HCT116 (cell line): ENCODE data around the gene PM20D1. TPM values are rescaled to one million over a fixed set of nuclear protein-coding genes. Genes with fewer than 3 reads are reported as not detected.

ENCODE experiments used
- ATAC-seq: fragments of 200-7000 bp; cut with Tn5 transposase; 2 replicates; pipeline ENCODE4 v1.9.1; 2020; ENCODE audit warnings: mild to moderate bottlenecking, moderate library complexity
- BruUV-seq: library from RNA; stranded (reverse); fragments of 400-500 nt; replicated peaks from 2 replicates; lab custom pipeline; 2021; lab: Mats Ljungman, UMichigan
- CTCF ChIA-PET: fragments of 300-600 bp; sonication (Branson Sonifier 250); formaldehyde crosslinking; loops from one replicate; lab custom pipeline; 2021; ENCODE audit warnings: antibody characterized with exemption; lab: Charles Lee
- POLR2A ChIA-PET: fragments of 300-600, 350-600 bp; sonication (Branson Sonifier 250); formaldehyde crosslinking; loops from one replicate; lab custom pipeline; 2021; ENCODE audit warnings: antibody characterized with exemption; lab: Charles Lee
- RAD21 ChIA-PET, 2 experiments: fragments of 300-600 bp; sonication (Branson Sonifier 250); formaldehyde crosslinking; loops; one replicate each; lab custom pipeline; 2023; ENCODE audit warnings: low total read pairs in 2 of 2; ENCODE audit not compliant: uncharacterized antibody in 2 of 2, unreplicated experiment in 2 of 2, low non-redundant PET in 1 of 2; lab: Charles Lee
- DNase-seq: peaks from one replicate; pipeline ENCODE4 v3.0.0-alpha.2; 2010; ENCODE audit warnings: low read depth, low spot score
- H2AFZ ChIP-seq: fragments of 200-600 bp; shearing (Covaris generic), sonication (generic); 2 replicates; pipeline ENCODE4 v1.6.1; 2017; ENCODE audit warnings: low read depth, mixed run types, mixed read lengths, antibody characterized with exemption, low read length; ENCODE audit not compliant: poor library complexity, severe bottlenecking
- H3K27ac ChIP-seq: 2 replicates; pipeline ENCODE4 v1.5.1; 2012; ENCODE audit warnings: low read depth, low read length
- H3K27me3 ChIP-seq: fragments of 200-600 bp; sonication (generic); 2 replicates; pipeline ENCODE4 v1.6.1; 2016; ENCODE audit warnings: mixed run types, low read length, mixed read lengths; ENCODE audit not compliant: insufficient read depth
- H3K36me3 ChIP-seq, 2 experiments: fragments of 200-500 bp in 1 of 2; fragments of 200-600 bp in 1 of 2; sonication (Bioruptor generic) in 1 of 2; sonication (generic) in 1 of 2; 2 replicates each; pipeline versions ENCODE4 v1.5.1 to v1.6.1; 2014 to 2016; ENCODE audit warnings: low read length in 2 of 2, inconsistent platforms in 1 of 2, mixed read lengths in 1 of 2, mixed run types in 1 of 2; ENCODE audit not compliant: insufficient read depth in 2 of 2, control insufficient read depth in 1 of 2
- H3K4me1 ChIP-seq, 2 experiments: fragments of 200-600 bp in 1 of 2; sonication (generic) in 1 of 2; 2 replicates each; pipeline versions ENCODE4 v1.5.1 to v1.6.1; 2012 to 2017; ENCODE audit warnings: low read length in 2 of 2, inconsistent platforms in 1 of 2, mild to moderate bottlenecking in 1 of 2, mixed read lengths in 1 of 2, mixed run types in 1 of 2, moderate library complexity in 1 of 2; ENCODE audit not compliant: insufficient read depth in 2 of 2, control insufficient read depth in 1 of 2
- H3K4me2 ChIP-seq: fragments of 200-600 bp; sonication (generic); 2 replicates; pipeline ENCODE4 v1.6.1; 2017; ENCODE audit warnings: mixed run types, low read length, mixed read lengths
- H3K4me3 ChIP-seq, 2 experiments: fragments of 200-600 bp in 1 of 2; sonication (generic) in 1 of 2; replicated peaks in 1 of 2; 2 replicates each; pipeline ENCODE4 v1.5.1; 2011 to 2016; ENCODE audit warnings: low read length in 2 of 2, control low read depth in 1 of 2, low read depth in 1 of 2, mild to moderate bottlenecking in 1 of 2, mixed read lengths in 1 of 2, mixed run types in 1 of 2
- H3K79me2 ChIP-seq: fragments of 200-600 bp; sonication (generic); 2 replicates; pipeline ENCODE4 v1.6.1; 2017; ENCODE audit warnings: mild to moderate bottlenecking, mixed run types, low read length, moderate library complexity, mixed read lengths; ENCODE audit not compliant: insufficient read depth
- H3K9ac ChIP-seq: fragments of 200-600 bp; sonication (generic); 2 replicates; pipeline ENCODE4 v1.6.1; 2016; ENCODE audit warnings: low read length, mixed read lengths
- H3K9me2 ChIP-seq: fragments of 200-600 bp; sonication (generic), shearing (Covaris generic); 2 replicates; pipeline ENCODE4 v1.6.1; 2017; ENCODE audit warnings: mixed run types, mild to moderate bottlenecking, moderate library complexity; ENCODE audit not compliant: insufficient read depth
- H3K9me3 ChIP-seq, 2 experiments: fragments of 200-500 bp in 1 of 2; fragments of 200-600 bp in 1 of 2; sonication (Bioruptor generic) in 1 of 2; sonication (generic) in 1 of 2; 2 replicates each; pipeline ENCODE4 v1.6.1; 2014 to 2017; ENCODE audit warnings: low read length in 2 of 2, mixed read lengths in 2 of 2, inconsistent platforms in 1 of 2, low read depth in 1 of 2, mild to moderate bottlenecking in 1 of 2, mixed run types in 1 of 2, moderate library complexity in 1 of 2; ENCODE audit not compliant: control insufficient read depth in 1 of 2, insufficient read depth in 1 of 2
- H4K20me1 ChIP-seq: fragments of 200-600 bp; sonication (generic), shearing (Covaris generic); 2 replicates; pipeline ENCODE4 v1.6.1; 2017; ENCODE audit warnings: mixed run types, mild to moderate bottlenecking, moderate library complexity; ENCODE audit not compliant: insufficient read depth
- ATF3 ChIP-seq: IDR thresholded peaks from 2 replicates; pipeline ENCODE4 v1.6.1; 2012
- CBX3 ChIP-seq: IDR thresholded peaks from 2 replicates; pipeline ENCODE4 v1.6.1; 2012; ENCODE audit warnings: low read depth
- CEBPB ChIP-seq: IDR thresholded peaks from 2 replicates; pipeline ENCODE4 v1.6.1; 2012; ENCODE audit warnings: low read depth
- EGR1 ChIP-seq: IDR thresholded peaks from 2 replicates; pipeline ENCODE4 v1.6.1; 2012; ENCODE audit warnings: low read depth
- EZH2 ChIP-seq: fragments of 200-600 bp; sonication (generic); IDR thresholded peaks from 2 replicates; pipeline ENCODE4 v1.6.1; 2017; ENCODE audit warnings: antibody characterized with exemption, mixed run types
- FOSL1 ChIP-seq: IDR thresholded peaks from 2 replicates; pipeline ENCODE4 v1.6.1; 2012; ENCODE audit warnings: low read depth
- MAX ChIP-seq: IDR thresholded peaks from 2 replicates; pipeline ENCODE4 v1.6.1; 2012
- POLR2AphosphoS5 ChIP-seq: IDR thresholded peaks from 2 replicates; pipeline ENCODE4 v1.6.1; 2011; ENCODE audit warnings: mild to moderate bottlenecking, low read depth, low read length, moderate library complexity
- RAD21 ChIP-seq: IDR thresholded peaks from 2 replicates; pipeline ENCODE4 v1.6.1; 2012; ENCODE audit warnings: low read depth, mild to moderate bottlenecking
- ZFX ChIP-seq: fragments of 450-650 bp; IDR thresholded peaks from 2 replicates; pipeline ENCODE4 v1.6.1; 2017
- intact Hi-C: fragments of 100-400 bp; cut with micrococcal nuclease; formaldehyde crosslinking; loops from 2 replicates; pipeline ENCODE4 v1.10.0; 2022
- total RNA-seq: library from RNA; stranded (reverse); gene quantifications from one replicate; pipeline ENCODE4 v1.2.1, GENCODE V29; 2021; ENCODE audit not compliant: unreplicated experiment

PM20D1 gene
- total RNA-seq, 1 experiment from 2014 or later: not detected

GRCh38 chr1:205785446-205785845, 64.5 kb downstream of the PM20D1 start:
- Histone ChIP-seq H3K27ac (no peak overlapping the region), H3K4me1 (no peaks in the 10 kb centered on the region), H3K9me3 (no peaks in the 10 kb centered on the region), H3K4me3 (no peak overlapping the region), H3K27me3 (no peaks in the 10 kb centered on the region), H3K4me2 (no peak overlapping the region), H3K9me2 (no peaks in the 10 kb centered on the region), H4K20me1 (no peaks in the 10 kb centered on the region), H2AFZ (no peak overlapping the region), H3K9ac (no peak overlapping the region), H3K36me3 (peaks cover 0 to 7% of the 10 kb centered on the region in 2 experiments; a peak in 1 of 4 replicates), H3K79me2 (no peaks in the 10 kb centered on the region)
- ATAC-seq: no peak
- ChIA-PET RAD21 (no interaction called here), CTCF (no interaction called here), POLR2A (interaction anchor here (0.9 kb wide), 1 partner anchor 40 kb away, joined by 3 read pairs; no protein-coding TSS in a partner anchor)
- BruUV-seq: no TSS peak
- intact Hi-C loops: no loop called here
- no peak for DNase-seq
- no peak for TF ChIP-seq EZH2
- TF ChIP-seq ATF3: no peak
- TF ChIP-seq FOSL1: no peak

DNA sequence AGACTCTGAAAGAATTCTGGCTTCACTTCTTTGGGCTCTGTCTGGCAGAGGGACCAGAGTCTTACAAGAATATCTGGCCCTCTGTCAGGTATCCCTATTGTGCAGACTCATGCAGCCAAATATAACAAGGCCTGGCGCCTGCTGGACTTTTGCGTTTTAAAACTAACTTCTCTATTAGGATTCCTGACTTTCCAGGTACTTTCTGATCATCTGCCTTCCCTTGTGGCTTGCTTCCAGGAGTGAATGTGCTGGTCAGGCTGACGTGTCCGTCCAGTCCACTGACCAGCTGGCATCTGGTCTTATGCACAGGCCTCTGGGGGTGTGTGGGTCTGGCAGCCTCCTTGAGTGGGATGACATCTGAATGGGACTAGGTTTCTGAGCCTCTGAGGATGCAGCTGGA, 66.0 kb downstream of the PM20D1 start:
- no peaks in the 10 kb centered on the region for H3K9me2 ChIP-seq
- no peak overlapping the region for H3K4me2 ChIP-seq
- no TSS peak for BruUV-seq
- H3K4me3 ChIP-seq: no peak overlapping the region
- no peaks in the 10 kb centered on the region for H3K27me3 ChIP-seq
- ChIA-PET CTCF (no interaction called here), POLR2A (interaction anchor here (0.7 kb wide), 1 partner anchor 193 kb away, joined by 3 read pairs; no protein-coding TSS in a partner anchor), RAD21 (no interaction called here)
- H3K79me2 ChIP-seq: no peaks in the 10 kb centered on the region
- intact Hi-C loops: no loop called here
- no peaks in the 10 kb centered on the region for H3K4me1 ChIP-seq
- H3K27ac ChIP-seq: no peak overlapping the region
- ATAC-seq: no peak
- no peaks in the 10 kb centered on the region for H4K20me1 ChIP-seq
- DNase-seq: no peak
- H3K9me3 ChIP-seq: no peaks in the 10 kb centered on the region
- no peak overlapping the region for H2AFZ ChIP-seq
- H3K36me3 ChIP-seq: no peaks in the 10 kb centered on the region
- no peak overlapping the region for H3K9ac ChIP-seq
- TF ChIP-seq EZH2 (no peak), POLR2AphosphoS5 (no peak), CEBPB (no peak), RAD21 (no peak), CBX3 (no peak), EGR1 (no peak), ZFX (no peak), MAX (no peak)
- TF ChIP-seq, all 23 proteins: peak for 0
